Activated T-cell treated with anti-CD3 and anti-CD28 coated beads for 24 hours (primary cell): ENCODE results near the gene ERAP2.

Source experiments
- DNase-seq: peaks from one replicate; pipeline ENCODE4 v3.0.0-alpha.2; 2020; ENCODE audit warnings: low read depth

ERAP2 gene

GRCh38 chr5:96932026-96932425 is 55.7 kb downstream of the ERAP2 start:
- no peak for DNase-seq

DNA sequence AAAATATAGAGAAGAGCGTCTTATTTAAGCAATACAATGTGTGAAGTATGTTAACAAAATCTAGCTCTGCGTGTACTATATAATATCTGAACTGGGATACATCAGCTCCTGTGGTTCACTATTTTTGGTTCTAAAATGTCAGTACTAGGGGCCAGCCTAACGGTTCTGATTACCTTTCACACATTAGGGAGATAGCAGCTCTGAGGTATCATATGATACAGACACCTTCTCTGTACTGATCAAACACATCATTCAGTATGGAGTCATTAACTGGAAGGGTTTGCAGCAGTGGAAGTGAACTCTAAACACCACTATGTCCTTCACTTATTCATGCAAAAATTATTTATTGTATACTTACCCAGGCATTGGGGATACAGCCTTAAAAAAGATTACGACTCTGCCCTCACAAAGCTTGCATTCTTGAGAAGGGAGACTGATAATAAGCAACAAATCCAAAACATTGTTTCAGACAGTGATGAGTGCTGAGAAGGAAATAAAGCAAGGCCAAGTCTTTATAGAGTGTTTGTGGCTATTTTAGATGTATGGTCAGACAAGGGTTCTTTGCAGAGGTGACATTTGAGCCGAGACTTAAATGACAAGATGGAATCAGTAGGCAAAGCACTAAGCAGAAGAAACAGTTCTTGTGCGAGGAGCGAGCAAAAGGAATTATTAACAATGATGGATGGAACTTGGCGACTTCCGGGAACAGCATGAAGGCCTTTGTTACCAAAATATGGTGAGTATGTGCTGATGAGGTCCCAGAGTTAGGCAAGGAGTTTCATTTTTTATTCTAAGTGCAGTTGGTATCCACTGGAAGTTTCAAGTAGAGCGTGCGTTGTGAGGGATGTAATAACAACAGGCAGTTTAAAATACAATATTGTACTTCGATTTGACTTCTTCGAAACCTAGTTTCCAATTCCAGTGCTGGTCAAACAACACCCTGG is 57.7 kb downstream of the ERAP2 start:
- no peak for DNase-seq

DNA sequence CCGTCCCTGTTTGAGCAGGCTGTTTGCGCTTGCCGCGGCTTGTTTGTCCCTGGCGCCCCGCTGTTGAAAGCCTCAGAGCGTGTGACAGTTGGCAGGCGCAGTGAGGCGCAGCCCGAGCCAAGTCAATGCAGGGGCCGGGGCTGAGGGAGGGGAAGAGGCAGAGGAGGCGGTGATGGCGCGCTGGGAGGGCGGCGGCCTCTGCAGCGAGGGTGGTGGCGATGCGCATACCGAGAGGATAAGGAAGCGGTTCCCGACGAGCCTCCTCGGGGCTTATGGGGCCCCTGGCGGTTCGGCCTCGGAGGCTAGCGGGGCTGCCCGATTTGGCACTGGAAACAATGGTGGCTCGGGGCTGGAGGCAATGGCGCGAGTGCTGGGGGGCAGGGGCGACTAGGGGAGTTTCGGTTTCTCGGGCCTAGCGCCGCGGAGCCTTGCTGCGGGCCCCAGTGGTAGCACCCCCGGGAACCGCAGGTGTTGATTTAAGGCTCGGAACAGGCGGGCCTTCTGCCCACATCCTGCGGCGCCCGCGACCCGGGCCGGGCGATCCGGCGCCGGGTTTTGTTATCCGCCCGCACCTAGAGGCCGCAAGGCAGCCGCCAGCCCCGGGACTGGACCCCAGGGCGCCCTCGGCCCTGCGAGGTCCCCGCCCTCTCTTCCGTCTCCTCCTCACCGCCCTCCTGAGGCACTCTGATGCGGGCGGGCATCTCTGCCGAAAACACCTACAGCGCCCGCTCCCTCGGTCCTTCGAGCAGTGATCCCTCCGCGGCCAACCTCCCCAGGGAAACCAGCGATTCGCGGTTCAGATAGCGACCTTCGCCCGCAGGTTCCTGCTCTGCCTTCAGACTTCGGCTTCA is 58.6 kb downstream of the ERAP2 start:
- peak; percentile 89 for DNase-seq

GRCh38 chr5:96935559-96936430 is 59.5 kb downstream of the ERAP2 start, which contains the start of gene LNPEP:
Gene LNPEP (plus strand): TSS chr5:96936080. CDS start chr5:96936156, 76 bp downstream.
- peak; percentile 91 for DNase-seq

DNA sequence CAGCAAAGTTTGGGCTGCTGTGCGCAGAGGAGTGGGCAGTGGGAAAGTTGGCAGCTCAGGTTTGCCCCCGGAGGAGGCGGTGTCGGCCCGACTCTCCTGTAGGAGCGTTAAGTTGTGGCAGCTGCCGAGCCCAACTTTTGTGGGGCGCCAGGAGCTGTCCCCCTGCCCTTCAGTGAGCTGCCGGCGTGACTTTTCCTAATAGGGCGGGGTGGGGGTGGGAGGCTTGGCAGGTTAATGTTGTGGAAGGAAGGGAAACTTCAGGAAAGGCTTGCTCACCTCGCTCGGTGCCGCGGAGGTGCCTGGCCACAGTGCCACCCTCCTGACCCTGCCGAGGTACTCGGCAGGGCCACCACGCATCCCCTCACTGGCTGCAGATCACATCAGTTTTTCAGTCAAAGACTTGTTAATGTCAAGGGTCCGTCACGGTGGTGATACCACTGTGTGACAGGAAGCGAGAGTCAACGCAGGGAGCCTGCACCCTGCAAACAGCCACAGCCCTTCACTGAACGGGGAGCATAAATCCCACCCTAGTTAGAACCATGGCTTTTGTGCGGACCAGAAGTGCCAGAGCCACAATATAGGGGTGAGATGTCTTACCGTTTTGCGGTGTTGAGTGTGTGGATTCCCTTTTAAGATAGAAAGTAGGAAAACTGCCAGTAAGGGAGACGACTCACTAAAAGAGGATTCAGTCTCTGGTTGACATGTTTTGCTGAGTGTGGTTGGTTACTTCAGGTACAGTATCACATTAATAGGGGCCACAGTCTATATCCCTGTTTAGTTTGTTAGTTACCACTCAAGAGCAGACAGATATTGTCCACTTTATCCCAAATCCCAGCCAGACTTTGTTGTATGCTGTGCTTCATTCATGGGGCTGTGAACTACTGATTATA is 60.4 kb downstream of the ERAP2 start:
- DNase-seq = peak; percentile 27

DNA sequence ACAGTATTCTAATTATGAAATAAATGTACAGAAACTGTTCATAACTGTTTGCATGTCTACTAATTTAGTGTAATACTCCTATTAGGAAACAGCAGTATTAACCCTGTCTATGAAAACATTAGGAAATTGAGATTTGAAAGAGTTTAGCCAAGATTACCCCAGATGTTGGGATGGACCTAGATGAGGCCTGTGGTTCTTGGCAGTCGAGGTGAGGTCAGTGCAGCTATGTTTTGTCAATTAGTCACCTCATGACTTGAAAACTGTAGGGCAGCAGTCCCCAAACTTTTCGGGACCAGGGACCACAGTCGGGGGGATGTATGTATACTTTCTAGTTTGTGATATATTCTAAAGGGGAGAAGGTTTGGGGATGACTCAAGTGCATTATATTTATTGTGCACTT is 64.3 kb downstream of the ERAP2 start:
- no peak for DNase-seq

DNA sequence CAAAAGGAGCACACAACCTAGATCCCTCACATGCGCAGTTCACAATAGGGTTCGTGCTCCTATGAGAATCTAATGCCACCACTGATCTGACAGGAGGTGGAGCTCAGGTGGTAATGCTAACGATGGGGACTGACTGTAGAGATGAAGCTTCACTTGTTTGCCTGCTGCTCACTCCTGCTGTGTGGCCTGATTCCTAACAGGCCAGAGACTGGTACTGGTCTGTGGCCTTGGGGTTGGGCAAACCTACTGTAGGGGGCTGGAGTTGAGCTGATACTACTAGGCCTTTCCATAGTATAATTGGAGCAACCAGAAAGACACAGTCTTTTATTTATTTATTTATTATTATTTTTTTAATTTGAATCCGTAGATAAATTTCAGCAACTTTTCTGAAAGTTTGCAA is 64.8 kb downstream of the ERAP2 start:
- DNase-seq = no peak

DNA sequence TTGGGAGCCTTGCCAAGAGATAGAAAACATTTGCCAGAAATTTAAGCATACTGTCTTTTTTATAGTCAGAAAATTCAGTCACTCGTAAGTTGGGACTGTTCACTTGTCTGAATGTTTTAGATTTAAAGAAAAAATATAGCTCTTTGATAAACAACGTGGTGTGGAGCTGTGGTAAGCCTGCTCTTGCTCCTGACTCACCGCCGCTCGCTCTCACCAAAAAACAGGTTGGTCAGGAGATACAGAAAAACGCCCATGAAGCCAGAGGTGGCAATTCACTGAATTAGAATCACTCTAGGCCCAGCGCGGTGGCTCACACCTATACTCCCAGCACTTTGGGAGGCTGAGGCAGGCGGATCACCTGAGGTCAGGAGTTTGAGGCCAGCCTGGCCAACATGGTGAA is 65.8 kb downstream of the ERAP2 start:
- DNase-seq = no peak

DNA sequence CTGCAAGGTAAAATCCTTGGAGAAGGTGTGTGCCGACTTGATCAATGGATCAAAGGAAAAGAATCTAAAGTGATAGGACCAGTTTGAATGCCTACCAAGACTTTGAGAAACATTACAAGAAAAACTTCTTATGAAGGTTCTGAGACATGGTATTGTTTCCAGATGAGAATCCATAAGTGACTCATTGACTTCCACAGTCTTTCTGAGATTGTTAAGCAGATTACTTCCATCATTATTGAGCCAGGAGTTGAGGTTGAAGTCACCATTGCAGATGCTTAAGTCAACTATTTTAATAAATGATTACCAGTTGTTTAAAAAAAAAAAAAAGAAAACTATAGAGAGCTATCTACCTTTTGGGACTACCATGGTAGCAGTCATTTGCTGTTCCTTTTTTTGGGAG is 66.6 kb downstream of the ERAP2 start:
- no peak for DNase-seq

DNA sequence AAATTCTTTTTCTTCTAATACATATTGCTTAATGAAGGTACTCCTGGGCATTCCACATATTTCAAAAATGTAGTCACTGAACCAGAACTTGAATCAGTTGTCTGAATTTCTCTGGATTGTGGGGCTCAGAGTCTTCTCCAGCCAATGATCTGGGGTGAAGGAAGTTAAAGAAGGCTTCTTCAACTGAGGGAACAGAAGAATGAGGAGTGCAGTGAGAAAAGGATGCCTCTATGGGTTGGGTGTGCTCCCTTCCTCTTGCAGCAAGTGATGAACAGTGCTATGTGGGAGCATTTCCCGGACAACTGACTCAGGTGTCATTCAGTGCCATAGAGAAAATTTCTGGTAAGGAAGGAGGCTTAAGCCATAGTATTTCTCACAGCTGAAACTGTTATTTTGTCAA is 67.5 kb downstream of the ERAP2 start:
- no peak for DNase-seq

GRCh38 chr5:96945144-96945897 is 69.0 kb downstream of the ERAP2 start:
- no peak for DNase-seq

DNA sequence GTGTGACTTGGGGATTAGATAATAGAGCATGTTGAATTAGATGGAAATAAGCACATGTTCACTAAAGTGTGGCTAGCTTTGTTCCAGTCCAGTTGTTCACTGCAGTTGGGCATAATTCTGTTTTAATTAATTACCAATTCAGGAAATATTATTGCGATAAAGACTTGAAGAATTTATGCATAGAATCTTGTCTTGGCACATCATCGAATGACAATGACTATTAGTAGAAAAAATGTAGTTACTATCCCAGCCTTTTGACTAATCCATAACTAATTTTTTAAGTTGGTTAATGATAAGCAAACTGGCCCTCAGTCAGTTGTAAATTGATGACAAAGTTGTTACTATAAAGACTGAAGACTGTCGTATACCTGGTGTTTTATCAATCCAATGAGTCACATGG is 70.1 kb downstream of the ERAP2 start:
- DNase-seq = no peak

GRCh38 chr5:96952118-96952750 is 75.9 kb downstream of the ERAP2 start:
- DNase-seq = no peak

DNA sequence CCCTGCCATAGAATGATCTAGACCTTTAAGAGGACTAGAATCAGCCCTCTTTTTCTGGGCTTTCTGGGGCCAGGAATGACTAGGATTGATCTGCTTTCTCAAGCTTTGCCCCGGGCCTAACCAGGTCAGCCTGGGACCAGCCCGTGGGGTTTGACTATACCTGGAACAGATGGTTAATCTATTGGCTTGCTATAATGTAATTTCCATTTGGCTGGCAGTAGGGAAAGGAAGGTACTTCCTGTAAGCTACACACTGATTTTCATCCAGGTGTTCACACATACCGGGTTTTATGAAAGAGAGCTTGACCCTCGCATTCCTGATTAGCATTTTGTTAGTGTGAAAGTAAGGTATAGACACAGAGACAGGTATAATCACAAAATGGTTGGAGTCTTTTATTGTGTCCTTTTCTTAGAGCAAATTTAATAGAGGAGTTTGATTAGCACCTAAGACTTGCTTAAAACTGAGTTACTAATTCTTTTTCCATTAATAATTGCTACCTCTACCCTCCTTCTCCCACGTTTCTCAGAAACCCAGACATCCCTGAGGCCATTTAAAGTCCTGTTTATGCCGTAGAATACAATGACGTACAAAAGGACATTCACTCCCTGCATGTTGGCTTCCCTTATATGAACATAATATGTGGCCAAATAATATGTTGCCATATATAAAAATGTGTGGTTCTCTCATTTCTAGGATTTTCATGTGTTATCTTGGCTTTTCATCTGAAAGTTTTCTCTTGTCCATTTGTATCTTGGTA is 76.9 kb downstream of the ERAP2 start:
- no peak for DNase-seq

GRCh38 chr5:96957254-96958049 is 81.2 kb downstream of the ERAP2 start:
- DNase-seq = peak; percentile 26

GRCh38 chr5:96958977-96959376 is 82.7 kb downstream of the ERAP2 start:
- DNase-seq = no peak

GRCh38 chr5:96961053-96961452 is 84.8 kb downstream of the ERAP2 start:
- no peak for DNase-seq

GRCh38 chr5:96962540-96962991 is 86.3 kb downstream of the ERAP2 start:
- no peak for DNase-seq
